Ovary (tissue), 9 donors: ENCODE results near the gene DBF4B. TPM values are rescaled to one million over a fixed set of nuclear protein-coding genes. Genes with fewer than 3 reads are reported as not detected.

ENCODE experiments used
- DNase-seq, 5 donors: peaks; one replicate each; pipeline ENCODE4 v3.0.0-alpha.2; 2019 to 2020
- H3K27ac ChIP-seq, 2 donors: fragments of 200-600 bp; one replicate each; pipeline versions ENCODE4 v1.5.1 to v1.8.0; 2019 to 2022
- H3K27me3 ChIP-seq: fragments of 200-600 bp; one replicate; pipeline ENCODE4 v1.8.0; 2022
- H3K36me3 ChIP-seq: fragments of 200-600 bp; sonication (generic); one replicate; pipeline ENCODE4 v1.5.1; 2019
- H3K4me1 ChIP-seq: one replicate; pipeline ENCODE4 v1.8.1; 2013; ENCODE audit warnings: mild to moderate bottlenecking, moderate library complexity; ENCODE audit not compliant: insufficient read depth
- H3K4me3 ChIP-seq: fragments of 200-600 bp; sonication (generic); one replicate; pipeline ENCODE4 v1.5.1; 2017
- H3K9me3 ChIP-seq, 2 donors: fragments of 200-600 bp in 1 of 2; sonication (generic) in 1 of 2; one replicate each; pipeline versions ENCODE4 v1.5.1 to v1.8.1; 2013 to 2019; ENCODE audit warnings: mild to moderate bottlenecking in 1 of 2, moderate library complexity in 1 of 2
- EP300 ChIP-seq: sonication (generic); formaldehyde crosslinking; IDR thresholded peaks from one replicate; pipeline ENCODE4 v1.6.1; 2017; ENCODE audit warnings: antibody characterized with exemption
- POLR2A ChIP-seq: fragments of 450-650 bp; IDR thresholded peaks from one replicate; pipeline ENCODE4 v1.6.1; 2017; ENCODE audit warnings: antibody characterized with exemption, mild to moderate bottlenecking, moderate library complexity
- WGBS, 3 donors: extraction: QIAGEN DNeasy Blood & Tissue Kit in 1 of 3; methylation state at CpG; one replicate each; pipeline versions ENCODE4 v1.1.5 to v1.1.7; 2013 to 2017; 5-methylcytosine and 5-hydroxymethylcytosine counted together
- intact Hi-C, 4 donors: fragments of 100-400 bp; cut with DNase I; formaldehyde crosslinking; loops; one replicate each; pipeline versions ENCODE4 v1.11.0 to v1.15.1; 2022 to 2023
- polyA plus RNA-seq, 2 donors: library from polyadenylated mRNA; stranded (reverse); fragments of 200-250 nt in 1 of 2; fragments of 350-450 nt in 1 of 2; fragmentation: Illumina TruSeq in 1 of 2; extraction: RNeasy Lipid Tissue Mini Kit (QIAGEN cat#74804) in 1 of 2; gene quantifications; one replicate each; pipeline ENCODE4 v1.2.3, GENCODE V29; 2013 to 2014
- total RNA-seq, 7 donors: library from RNA; depleted of rRNA in 2 of 7; stranded (reverse); fragments of >200 nt in 2 of 7; fragmentation: NEBNext Ultra II Directional in 3 of 7; extraction: Animal tissue kit (Norgen Biotek cat#: 25700) in 3 of 7; gene quantifications; one replicate each; pipeline versions ENCODE4 v1.1.0 to v1.2.4, GENCODE V29; 2016 to 2023
- TF ChIP-seq, protein P1 (sequence below), 3 donors: fragments of 450-650 bp in 2 of 3; fragments of 200-600 bp in 1 of 3; IDR thresholded peaks; one replicate each; pipeline versions ENCODE4 v1.5.1 to v1.8.0; 2016 to 2022; ENCODE audit warnings: antibody characterized with exemption in 3 of 3, mild to moderate bottlenecking in 1 of 3
- donor health status: DM: no; HTN: no; CAD: no; lungs with moderate emphysema.
- donor health status: DM: no; HTN: no; CAD: no.
- donor health status: Bipolar disorder and iron deficiency.
- donor health status: DM: yes; HTN: yes; CAD: no.
- donor health status: DM: no; HTN: no; CAD: no.
- donor health status: DM: yes; HTN: yes; CAD: no.

Gene DBF4B
- total and polyA plus RNA-seq, 9 donors = 3.1 to 9.7 (median 6.7) TPM

DNA sequence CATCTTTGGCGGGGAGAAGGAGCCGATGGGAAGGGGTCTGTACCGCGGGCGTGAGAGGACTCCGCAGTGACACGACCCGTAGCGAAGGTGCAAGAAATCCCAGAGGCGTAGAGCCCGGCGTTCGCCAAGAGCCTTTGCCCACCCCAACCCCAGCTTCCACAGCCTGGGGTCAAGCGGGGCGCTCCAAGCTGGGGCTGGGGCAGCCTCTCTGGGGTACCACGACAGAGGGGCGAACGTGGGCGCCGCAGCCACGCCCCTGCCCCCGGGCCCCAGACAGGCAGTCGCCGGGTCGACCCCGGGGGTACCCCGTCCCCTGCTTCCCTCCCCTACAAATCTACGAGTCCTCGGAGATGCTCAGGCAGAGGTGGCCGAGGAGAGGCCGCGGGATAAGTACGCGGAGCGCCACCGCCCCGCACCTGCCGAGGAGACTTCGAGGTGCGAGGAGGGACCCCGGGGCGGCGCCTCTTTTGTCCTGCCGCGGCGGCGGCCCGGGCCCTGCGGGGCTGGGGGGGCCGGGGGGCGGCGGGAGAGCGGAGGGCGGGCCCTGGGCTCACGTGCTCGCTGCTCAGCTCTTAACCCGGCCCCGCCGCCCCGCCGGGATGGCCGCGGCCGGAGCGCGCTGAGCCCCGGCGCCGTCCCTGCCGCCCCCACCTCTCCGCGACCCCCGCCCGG is 50.1 kb downstream of the DBF4B start, which contains the start of gene ADAM11:
ADAM11 (plus strand) TSS at position 575 of the 672 bp plus-strand sequence. CDS start 212 bp downstream, outside the sequence.
- peak within 1 kb of the TSS; percentile 37 for H3K4me3 ChIP-seq
- H3K9me3 ChIP-seq = no peaks in the 10 kb centered on the region
- H3K4me1 ChIP-seq = peaks cover 4% of the 10 kb centered on the region
- no peaks in the 10 kb centered on the region for H3K36me3 ChIP-seq
- no peak for DNase-seq
- intact Hi-C loops = loop anchor here in 1 of 4 donors (1.0 kb wide), 1 partner anchor 49 kb away; no protein-coding TSS in a partner anchor
- H3K27ac ChIP-seq = no peak within 1 kb of the TSS
- TF ChIP-seq POLR2A (no peak), EP300 (no peak)
- TF ChIP-seq, protein P1, sequence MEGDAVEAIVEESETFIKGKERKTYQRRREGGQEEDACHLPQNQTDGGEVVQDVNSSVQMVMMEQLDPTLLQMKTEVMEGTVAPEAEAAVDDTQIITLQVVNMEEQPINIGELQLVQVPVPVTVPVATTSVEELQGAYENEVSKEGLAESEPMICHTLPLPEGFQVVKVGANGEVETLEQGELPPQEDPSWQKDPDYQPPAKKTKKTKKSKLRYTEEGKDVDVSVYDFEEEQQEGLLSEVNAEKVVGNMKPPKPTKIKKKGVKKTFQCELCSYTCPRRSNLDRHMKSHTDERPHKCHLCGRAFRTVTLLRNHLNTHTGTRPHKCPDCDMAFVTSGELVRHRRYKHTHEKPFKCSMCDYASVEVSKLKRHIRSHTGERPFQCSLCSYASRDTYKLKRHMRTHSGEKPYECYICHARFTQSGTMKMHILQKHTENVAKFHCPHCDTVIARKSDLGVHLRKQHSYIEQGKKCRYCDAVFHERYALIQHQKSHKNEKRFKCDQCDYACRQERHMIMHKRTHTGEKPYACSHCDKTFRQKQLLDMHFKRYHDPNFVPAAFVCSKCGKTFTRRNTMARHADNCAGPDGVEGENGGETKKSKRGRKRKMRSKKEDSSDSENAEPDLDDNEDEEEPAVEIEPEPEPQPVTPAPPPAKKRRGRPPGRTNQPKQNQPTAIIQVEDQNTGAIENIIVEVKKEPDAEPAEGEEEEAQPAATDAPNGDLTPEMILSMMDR (IDR thresholded peaks at IDR 0.05) = no peak
- 6 to 21% (median 20%) methylated on average over 27 to 74 of the region's 74 CpGs for WGBS, 3 donors
- H3K27me3 ChIP-seq = no peaks in the 10 kb centered on the region

GRCh38 chr17:44759086-44759915 is 50.8 kb downstream of the DBF4B start:
- H3K27ac ChIP-seq = no peak overlapping the region
- DNase-seq = no peak
- intact Hi-C loops = no loop called here
- H3K36me3 ChIP-seq = no peaks in the 10 kb centered on the region
- H3K9me3 ChIP-seq = no peaks in the 10 kb centered on the region
- peak overlapping the region; percentile 37 for H3K4me3 ChIP-seq
- 3 to 10% (median 9%) methylated on average over 18 to 59 of the region's 60 CpGs for WGBS, 3 donors
- H3K4me1 ChIP-seq = peaks cover 4% of the 10 kb centered on the region
- TF ChIP-seq POLR2A = no peak
- TF ChIP-seq, protein P1 (IDR thresholded peaks at IDR 0.05) = no peak
- TF ChIP-seq EP300 = no peak
- H3K27me3 ChIP-seq = no peaks in the 10 kb centered on the region

GRCh38 chr17:44759916-44760243 is 51.4 kb downstream of the DBF4B start:
- H3K27ac ChIP-seq = no peak overlapping the region
- peaks cover 4% of the 10 kb centered on the region for H3K4me1 ChIP-seq
- H3K4me3 ChIP-seq = no peak overlapping the region
- TF ChIP-seq, protein P1 (IDR thresholded peaks at IDR 0.05) = no peak
- TF ChIP-seq POLR2A (no peak), EP300 (no peak)
- no peaks in the 10 kb centered on the region for H3K27me3 ChIP-seq
- 54 to 100% (median 63%) methylated on average over 1 to 3 of the region's 3 CpGs for WGBS, 3 donors
- intact Hi-C loops = no loop called here
- no peak for DNase-seq
- no peaks in the 10 kb centered on the region for H3K9me3 ChIP-seq
- H3K36me3 ChIP-seq = no peaks in the 10 kb centered on the region

DNA sequence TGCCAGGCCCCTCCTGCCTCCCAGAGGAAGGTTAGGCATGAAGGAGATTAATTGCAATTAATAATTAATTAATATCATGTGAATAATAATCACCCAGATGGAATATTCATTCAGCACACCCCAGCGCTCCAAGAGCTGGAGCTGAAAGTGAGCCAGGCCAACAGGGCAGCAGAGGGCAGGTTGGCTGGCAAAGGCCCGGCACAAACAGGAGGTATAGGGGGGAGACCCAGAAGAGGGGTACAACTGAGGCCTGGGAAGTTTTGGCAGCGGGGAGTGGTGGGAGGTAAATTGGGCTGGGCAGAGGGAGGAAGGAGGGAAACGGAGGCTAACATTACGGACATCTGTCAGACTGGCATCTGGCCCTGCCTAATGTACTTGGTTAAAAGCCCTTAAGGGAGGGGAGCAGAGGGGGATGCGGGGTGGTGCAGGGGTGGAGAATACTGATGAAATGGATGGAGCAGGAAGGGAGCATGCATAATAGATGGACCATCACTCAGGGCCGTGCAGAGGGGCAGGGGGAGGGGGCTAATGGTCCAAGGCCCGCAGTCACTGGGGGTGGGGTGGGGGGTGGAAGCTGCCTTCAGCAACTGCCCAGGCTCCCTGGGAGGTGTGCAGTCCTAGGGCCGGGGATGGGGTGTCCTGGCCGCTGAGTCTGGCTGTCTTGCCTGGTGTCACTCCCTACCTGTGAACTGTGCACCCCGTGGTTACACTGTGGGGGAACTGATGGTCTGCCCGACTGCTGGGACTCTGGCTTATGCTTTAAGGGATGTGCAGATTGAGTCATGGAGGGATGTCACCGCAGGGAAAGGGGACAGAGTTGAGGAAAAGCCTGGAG is 52.2 kb downstream of the DBF4B start:
- Histone ChIP-seq H3K9me3 (no peaks in the 10 kb centered on the region), H3K4me3 (no peak overlapping the region), H3K27ac (no peak overlapping the region), H3K36me3 (no peaks in the 10 kb centered on the region), H3K4me1 (peaks cover 4% of the 10 kb centered on the region), H3K27me3 (no peaks in the 10 kb centered on the region)
- no peak for DNase-seq
- intact Hi-C loops = no loop called here
- TF ChIP-seq, protein P1 (IDR thresholded peaks at IDR 0.05) = no peak
- TF ChIP-seq EP300 = no peak
- TF ChIP-seq POLR2A = no peak
- 79 to 88% (median 82%) methylated on average over 13 of the region's 13 CpGs for WGBS, 3 donors
